SK-N-SH (cell line): ENCODE measurements around the gene SEC16A. TPM values are rescaled to one million over a fixed set of nuclear protein-coding genes. Genes with fewer than 3 reads are reported as not detected.

Source experiments
- CTCF ChIA-PET: fragments of 300-600, 350-600 bp; formaldehyde crosslinking; extraction: SDS; loops from one replicate; lab custom pipeline; 2021; lab: Yijun Ruan, JAX
- POLR2A ChIA-PET: fragments of 350-600 bp; sonication (Branson Sonifier 250); formaldehyde crosslinking; extraction: SDS; loops from one replicate; lab custom pipeline; 2020; ENCODE audit warnings: antibody characterized with exemption, inconsistent platforms; lab: Yijun Ruan, JAX
- DNase-seq: peaks from one replicate; pipeline ENCODE4 v3.0.0; 2012
- H2AFZ ChIP-seq: fragments of 200-600 bp; sonication (generic); 2 replicates; pipeline ENCODE4 v1.8.1; 2016; ENCODE audit warnings: antibody characterized with exemption, mild to moderate bottlenecking, low read depth
- H3F3A ChIP-seq: fragments of 200-600 bp; sonication (generic); replicated peaks from 2 replicates; pipeline ENCODE3; 2016; ENCODE audit warnings: antibody characterized with exemption, mild to moderate bottlenecking; ENCODE audit not compliant: insufficient read depth
- H3K27ac ChIP-seq, 2 experiments: fragments of 200-500 bp in 1 of 2; fragments of 200-600 bp in 1 of 2; sonication (Bioruptor generic) in 1 of 2; sonication (generic), shearing (Covaris generic) in 1 of 2; 2 replicates each; pipeline versions ENCODE4 v1.5.1 to v1.6.1; 2014 to 2016; ENCODE audit warnings: low read depth in 2 of 2, inconsistent platforms in 1 of 2, low read length in 1 of 2, mild to moderate bottlenecking in 1 of 2, mixed read lengths in 1 of 2
- H3K27me3 ChIP-seq: fragments of 200-600 bp; sonication (generic), shearing (Covaris generic); 2 replicates; pipeline ENCODE4 v1.6.1; 2016; ENCODE audit warnings: mixed run types; ENCODE audit not compliant: insufficient read depth
- H3K36me3 ChIP-seq, 2 experiments: fragments of 200-500 bp in 1 of 2; fragments of 200-600 bp in 1 of 2; sonication (Bioruptor generic) in 1 of 2; sonication (generic) in 1 of 2; replicated peaks in 1 of 2; 2 replicates each; pipeline versions ENCODE3 to v1.5.1; 2014 to 2016; ENCODE audit warnings: low read length in 1 of 2, mild to moderate bottlenecking in 1 of 2; ENCODE audit not compliant: insufficient read depth in 2 of 2, control insufficient read depth in 1 of 2
- H3K4me1 ChIP-seq, 2 experiments: fragments of 200-500 bp in 1 of 2; fragments of 200-600 bp in 1 of 2; sonication (Bioruptor generic) in 1 of 2; sonication (generic), shearing (Covaris generic) in 1 of 2; 2 replicates each; pipeline versions ENCODE4 v1.5.1 to v1.6.1; 2014 to 2016; ENCODE audit warnings: low read depth in 1 of 2, low read length in 1 of 2, mixed run types in 1 of 2; ENCODE audit not compliant: insufficient read depth in 2 of 2, control insufficient read depth in 1 of 2
- H3K4me2 ChIP-seq: fragments of 200-600 bp; sonication (generic), shearing (Covaris generic); 2 replicates; pipeline ENCODE4 v1.6.1; 2017; ENCODE audit warnings: mixed run types
- H3K4me3 ChIP-seq, 2 experiments: fragments of 200-500 bp in 1 of 2; fragments of 200-600 bp in 1 of 2; sonication (Bioruptor generic) in 1 of 2; sonication (generic), shearing (Covaris generic) in 1 of 2; 2 replicates each; pipeline versions ENCODE4 v1.5.1 to v1.8.1; 2014 to 2016; ENCODE audit warnings: low read depth in 2 of 2, inconsistent platforms in 1 of 2, low read length in 1 of 2, mild to moderate bottlenecking in 1 of 2, mixed read lengths in 1 of 2, moderate library complexity in 1 of 2
- H3K79me2 ChIP-seq: fragments of 200-600 bp; sonication (generic); 2 replicates; pipeline ENCODE4 v1.8.1; 2017; ENCODE audit warnings: mild to moderate bottlenecking; ENCODE audit not compliant: insufficient read depth
- H3K9ac ChIP-seq: fragments of 200-600 bp; sonication (generic); 2 replicates; pipeline ENCODE4 v1.6.1; 2017; ENCODE audit warnings: mixed run types
- H3K9me2 ChIP-seq: fragments of 200-600 bp; sonication (generic); 2 replicates; pipeline ENCODE4 v1.6.1; 2017; ENCODE audit warnings: mixed run types
- H3K9me3 ChIP-seq: fragments of 200-600 bp; sonication (generic); 2 replicates; pipeline ENCODE4 v1.6.1; 2017; ENCODE audit warnings: mixed run types, mild to moderate bottlenecking, moderate library complexity
- H4K20me1 ChIP-seq: fragments of 200-600 bp; sonication (generic); 2 replicates; pipeline ENCODE4 v1.6.1; 2017; ENCODE audit warnings: mild to moderate bottlenecking, mixed run types; ENCODE audit not compliant: insufficient read depth
- CHD2 ChIP-seq: fragments of 150-350 bp; IDR thresholded peaks from 2 replicates; pipeline ENCODE4 v1.6.1; 2018; ENCODE audit warnings: low read length; ENCODE audit not compliant: partially characterized antibody
- CTCF ChIP-seq: fragments of 200-600 bp; sonication (generic); IDR thresholded peaks from 2 replicates; pipeline ENCODE4 v1.6.1; 2017; ENCODE audit warnings: antibody characterized with exemption, mild to moderate bottlenecking, moderate library complexity
- EZH2phosphoT487 ChIP-seq: fragments of 200-600 bp; sonication (generic); IDR thresholded peaks from 2 replicates; pipeline ENCODE4 v1.6.1; 2017; ENCODE audit warnings: low read depth, mixed run types, mild to moderate bottlenecking, antibody characterized with exemption, moderate library complexity, borderline replicate concordance
- FOXJ3 ChIP-seq: sonication (generic); formaldehyde crosslinking; IDR thresholded peaks from 2 replicates; pipeline ENCODE4 v1.5.1; 2020; ENCODE audit warnings: mild to moderate bottlenecking, missing genetic modification reagents
- GABPA ChIP-seq: IDR thresholded peaks from 2 replicates; pipeline ENCODE4 v1.4.0; 2012; ENCODE audit warnings: low read depth, mild to moderate bottlenecking
- GATA2 ChIP-seq: sonication (generic); formaldehyde crosslinking; IDR thresholded peaks from 2 replicates; pipeline ENCODE4 v1.5.0; 2020; ENCODE audit warnings: mild to moderate bottlenecking, missing genetic modification reagents
- JUND ChIP-seq: IDR thresholded peaks from 2 replicates; pipeline ENCODE4 v1.4.0; 2012
- MAX ChIP-seq: IDR thresholded peaks from 2 replicates; pipeline ENCODE4 v1.4.0; 2012; ENCODE audit warnings: low read depth
- NRF1 ChIP-seq: IDR thresholded peaks from 2 replicates; pipeline ENCODE4 v1.6.1; 2012; ENCODE audit warnings: low read depth, mild to moderate bottlenecking, low read length
- RCOR1 ChIP-seq: fragments of 150-350 bp; IDR thresholded peaks from 2 replicates; pipeline ENCODE4 v1.6.1; 2017; ENCODE audit warnings: antibody characterized with exemption, low read length
- REST ChIP-seq: IDR thresholded peaks from 2 replicates; pipeline ENCODE4 v1.6.1; 2012; ENCODE audit warnings: mild to moderate bottlenecking, low read depth, low read length, moderate library complexity
- RXRA ChIP-seq: IDR thresholded peaks from 2 replicates; pipeline ENCODE4 v1.4.0; 2012; ENCODE audit warnings: low read depth, mild to moderate bottlenecking, borderline replicate concordance
- SIN3A ChIP-seq: IDR thresholded peaks from 2 replicates; pipeline ENCODE4 v1.6.1; 2012; ENCODE audit warnings: low read depth, mild to moderate bottlenecking, low read length, moderate library complexity, borderline replicate concordance
- TAF1 ChIP-seq: IDR thresholded peaks from 2 replicates; pipeline ENCODE4 v1.6.1; 2012; ENCODE audit warnings: low read depth, mild to moderate bottlenecking, low read length, moderate library complexity, borderline replicate concordance
- TCF12 ChIP-seq: IDR thresholded peaks from 2 replicates; pipeline ENCODE4 v1.4.0; 2012
- YY1 ChIP-seq: IDR thresholded peaks from 2 replicates; pipeline ENCODE4 v1.4.0; 2012; ENCODE audit warnings: low read depth, mild to moderate bottlenecking
- ZBTB33 ChIP-seq: IDR thresholded peaks from 2 replicates; pipeline ENCODE4 v1.4.0; 2012; ENCODE audit warnings: low read depth, borderline replicate concordance
- WGBS: methylation state at CpG from one replicate; pipeline ENCODE4 v1.1.6; 2017; ENCODE audit warnings: low lambda C conversion rate; 5-methylcytosine and 5-hydroxymethylcytosine counted together
- polyA plus RNA-seq, 3 experiments: library from polyadenylated mRNA; depleted of rRNA; stranded (reverse); fragments of >200 nt; gene quantifications; 2 replicates each; pipeline ENCODE4 v1.2.3, GENCODE V29; 2012

SEC16A gene
- polyA plus RNA-seq, 1 of the 3 experiments (the other 2 are of a cell fraction) = 25.9 TPM

GRCh38 chr9:136499935-136500910, 17.4 kb upstream of the SEC16A start:
- H3K9me3 ChIP-seq = no peaks in the 10 kb centered on the region
- no peak overlapping the region for H3K4me2 ChIP-seq
- TF ChIP-seq SIN3A (no peak), YY1 (no peak), CHD2 (no peak), EZH2phosphoT487 (no peak), REST (no peak), MAX (no peak), CTCF (no peak), NRF1 (no peak), FOXJ3 (CRISPR knock-in tag) (no peak), TAF1 (no peak), RXRA (no peak), JUND (no peak), RCOR1 (no peak), ZBTB33 (no peak), TCF12 (no peak), GATA2 (CRISPR knock-in tag) (no peak), GABPA (no peak)
- H3K79me2 ChIP-seq = no peaks in the 10 kb centered on the region
- no peak overlapping the region for H2AFZ ChIP-seq
- peaks cover 3 to 58% of the 10 kb centered on the region in 2 experiments for H3K36me3 ChIP-seq
- H3K27ac ChIP-seq = no peak overlapping the region
- CTCF ChIA-PET = interaction anchor here (1.0 to 7.0 kb wide), 3 partner anchors 13 to 125 kb away, joined by 3 to 54 read pairs (median 3); no protein-coding TSS in a partner anchor
- no peaks in the 10 kb centered on the region for H3K9me2 ChIP-seq
- H3K4me1 ChIP-seq = no peaks in the 10 kb centered on the region
- no peak overlapping the region for H3K4me3 ChIP-seq
- DNase-seq = no peak
- POLR2A ChIA-PET = no interaction called here
- H3F3A ChIP-seq = no peaks in the 10 kb centered on the region
- H4K20me1 ChIP-seq = no peaks in the 10 kb centered on the region
- 92% methylated on average over 25 of the region's 50 CpGs for WGBS
- no peak overlapping the region for H3K9ac ChIP-seq
- no peaks in the 10 kb centered on the region for H3K27me3 ChIP-seq
